ENCODE measurements around the gene KIRREL3. TPM values are rescaled to one million over a fixed set of nuclear protein-coding genes. Genes with fewer than 3 reads are reported as not detected.

Gene KIRREL3
- polyA plus RNA-seq, 1 donor (not counting 4 experiments of a cell fraction or from before 2014, with no cell fraction given) = 0.04 TPM

DNA sequence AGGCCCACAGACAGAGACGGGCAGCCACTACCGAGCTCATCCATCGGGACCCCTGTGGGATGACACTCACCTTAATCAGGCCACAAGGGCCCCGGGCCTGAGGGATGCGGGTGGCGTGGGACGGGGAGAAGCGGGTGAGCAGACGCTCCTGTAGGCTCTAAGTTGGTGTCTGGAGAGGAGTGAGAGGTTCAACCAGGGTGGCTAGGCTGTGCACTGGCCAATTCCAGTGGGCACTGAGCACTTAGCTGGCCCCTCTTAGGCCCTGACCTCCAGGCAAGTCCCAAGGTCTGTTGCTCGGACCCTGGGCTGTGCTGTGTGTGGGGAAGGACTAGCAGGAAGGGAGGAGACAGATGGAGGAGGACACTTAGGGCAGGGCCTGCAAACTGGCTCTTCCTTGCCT lies 505.7 kb downstream of the KIRREL3 start:
- Histone ChIP-seq H3K9ac (ENCODE audit: control insufficient read depth, extremely low read depth, insufficient read depth, low read length) (no peak overlapping the region), H3K27ac (ENCODE audit: control insufficient read depth, insufficient read depth, low read length) (no peak overlapping the region), H3K79me2 (ENCODE audit: control insufficient read depth, insufficient read depth, low read length) (no peaks in the 10 kb centered on the region), H3K9me1 (ENCODE audit: control insufficient read depth, extremely low read depth, insufficient read depth, low read length) (no peaks in the 10 kb centered on the region), H3K27me3 (ENCODE audit: control insufficient read depth, extremely low read depth, insufficient read depth, low read length) (no peaks in the 10 kb centered on the region), H3K4me2 (ENCODE audit: control insufficient read depth, extremely low read depth, insufficient read depth, low read depth, low read length) (no peak overlapping the region), H4K20me1 (ENCODE audit: control insufficient read depth, extremely low read depth, insufficient read depth, low read length) (no peaks in the 10 kb centered on the region), H2AFZ (ENCODE audit: control insufficient read depth, low read length) (no peak overlapping the region), H3K4me3 (ENCODE audit: control insufficient read depth in 2 of 3, extremely low read depth in 1 of 3, insufficient read depth in 2 of 3, low read depth in 1 of 3, low read length in 3 of 3) (no peak overlapping the region), H3K4me1 (ENCODE audit: control insufficient read depth, extremely low read depth, insufficient read depth, low read length) (no peaks in the 10 kb centered on the region), H3K9me3 (ENCODE audit: control insufficient read depth, low read depth, low read length) (no peaks in the 10 kb centered on the region), H3K36me3 (ENCODE audit: control insufficient read depth in 2 of 2, extremely low read depth in 1 of 2, insufficient read depth in 2 of 2, low read length in 2 of 2) (no peaks in the 10 kb centered on the region)
- FAIRE-seq = no peak
- DNase-seq (ENCODE audit: low read depth, low spot score) = no peak
- dilution Hi-C loops (cut with MboI; ENCODE audit: extremely low pct_ligation_motif_present, low sequenced_read_pairs) = no loop called here
- TF ChIP-seq EZH2 (IDR thresholded peaks at IDR 0.05; ENCODE audit: low read length) = no peak
- TF ChIP-seq, protein P1, sequence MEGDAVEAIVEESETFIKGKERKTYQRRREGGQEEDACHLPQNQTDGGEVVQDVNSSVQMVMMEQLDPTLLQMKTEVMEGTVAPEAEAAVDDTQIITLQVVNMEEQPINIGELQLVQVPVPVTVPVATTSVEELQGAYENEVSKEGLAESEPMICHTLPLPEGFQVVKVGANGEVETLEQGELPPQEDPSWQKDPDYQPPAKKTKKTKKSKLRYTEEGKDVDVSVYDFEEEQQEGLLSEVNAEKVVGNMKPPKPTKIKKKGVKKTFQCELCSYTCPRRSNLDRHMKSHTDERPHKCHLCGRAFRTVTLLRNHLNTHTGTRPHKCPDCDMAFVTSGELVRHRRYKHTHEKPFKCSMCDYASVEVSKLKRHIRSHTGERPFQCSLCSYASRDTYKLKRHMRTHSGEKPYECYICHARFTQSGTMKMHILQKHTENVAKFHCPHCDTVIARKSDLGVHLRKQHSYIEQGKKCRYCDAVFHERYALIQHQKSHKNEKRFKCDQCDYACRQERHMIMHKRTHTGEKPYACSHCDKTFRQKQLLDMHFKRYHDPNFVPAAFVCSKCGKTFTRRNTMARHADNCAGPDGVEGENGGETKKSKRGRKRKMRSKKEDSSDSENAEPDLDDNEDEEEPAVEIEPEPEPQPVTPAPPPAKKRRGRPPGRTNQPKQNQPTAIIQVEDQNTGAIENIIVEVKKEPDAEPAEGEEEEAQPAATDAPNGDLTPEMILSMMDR (optimal IDR thresholded peaks at IDR 0.05 in 1 of 3, IDR thresholded peaks at IDR 0.05 in 1 of 3, conservative IDR thresholded peaks at IDR 0.05 in 1 of 3; ENCODE audit: extremely low read depth in 1 of 3, insufficient read depth in 2 of 3, low read length in 3 of 3) = no peak

GRCh38 chr11:126492331-126493082 lies 508.1 kb downstream of the KIRREL3 start:
- no peaks in the 10 kb centered on the region for H3K9me3 ChIP-seq (ENCODE audit: control insufficient read depth, low read depth, low read length)
- H2AFZ ChIP-seq (ENCODE audit: control insufficient read depth, low read length) = no peak overlapping the region
- no peaks in the 10 kb centered on the region for H3K36me3 ChIP-seq (ENCODE audit: control insufficient read depth in 2 of 2, extremely low read depth in 1 of 2, insufficient read depth in 2 of 2, low read length in 2 of 2)
- no peak overlapping the region for H3K9ac ChIP-seq (ENCODE audit: control insufficient read depth, extremely low read depth, insufficient read depth, low read length)
- no peaks in the 10 kb centered on the region for H3K9me1 ChIP-seq (ENCODE audit: control insufficient read depth, extremely low read depth, insufficient read depth, low read length)
- H3K79me2 ChIP-seq (ENCODE audit: control insufficient read depth, insufficient read depth, low read length) = no peaks in the 10 kb centered on the region
- no peaks in the 10 kb centered on the region for H4K20me1 ChIP-seq (ENCODE audit: control insufficient read depth, extremely low read depth, insufficient read depth, low read length)
- no peak overlapping the region for H3K4me3 ChIP-seq (ENCODE audit: control insufficient read depth in 2 of 3, extremely low read depth in 1 of 3, insufficient read depth in 2 of 3, low read depth in 1 of 3, low read length in 3 of 3)
- H3K27ac ChIP-seq (ENCODE audit: control insufficient read depth, insufficient read depth, low read length) = no peak overlapping the region
- FAIRE-seq (no peak), DNase-seq (ENCODE audit: low read depth, low spot score) (no peak)
- dilution Hi-C loops (cut with MboI; ENCODE audit: extremely low pct_ligation_motif_present, low sequenced_read_pairs) = no loop called here
- TF ChIP-seq, protein P1 (optimal IDR thresholded peaks at IDR 0.05 in 1 of 3, IDR thresholded peaks at IDR 0.05 in 1 of 3, conservative IDR thresholded peaks at IDR 0.05 in 1 of 3; ENCODE audit: extremely low read depth in 1 of 3, insufficient read depth in 2 of 3, low read length in 3 of 3) = no peak
- no peak for TF ChIP-seq EZH2 (IDR thresholded peaks at IDR 0.05; ENCODE audit: low read length)
- no peaks in the 10 kb centered on the region for H3K27me3 ChIP-seq (ENCODE audit: control insufficient read depth, extremely low read depth, insufficient read depth, low read length)
- no peaks in the 10 kb centered on the region for H3K4me1 ChIP-seq (ENCODE audit: control insufficient read depth, extremely low read depth, insufficient read depth, low read length)
- H3K4me2 ChIP-seq (ENCODE audit: control insufficient read depth, extremely low read depth, insufficient read depth, low read depth, low read length) = no peak overlapping the region
